B cell (primary cell): ENCODE results near the gene PDXP. TPM values are rescaled to one million over a fixed set of nuclear protein-coding genes. Genes with fewer than 3 reads are reported as not detected.

ENCODE experiments used
- ATAC-seq: fragments of 200-7000 bp; cut with Tn5 transposase; one replicate; pipeline ENCODE4 v1.10.0; 2021; ENCODE audit warnings: low read depth, mild to moderate bottlenecking, moderate number of reproducible peaks, moderate library complexity
- CTCF ChIA-PET: fragments of 350-600 bp; sonication (Branson Sonifier 250); formaldehyde crosslinking; loops from one replicate; lab custom pipeline; 2021; ENCODE audit warnings: antibody characterized with exemption, inconsistent platforms; lab: Charles Lee
- POLR2A ChIA-PET: fragments of 350-600 bp; sonication (Branson Sonifier 250); formaldehyde crosslinking; loops from one replicate; lab custom pipeline; 2021; ENCODE audit warnings: antibody characterized with exemption; lab: Charles Lee
- DNase-seq: peaks from one replicate; pipeline ENCODE4 v3.0.0; 2013
- H2AFZ ChIP-seq: 2 replicates; pipeline ENCODE4 v1.6.1; 2012; ENCODE audit warnings: mild to moderate bottlenecking, low read depth, low read length; ENCODE audit not compliant: insufficient read depth, poor library complexity, severe bottlenecking
- H3K27ac ChIP-seq, 2 donors: 1 replicate in 1 of 2; 2 replicates in 1 of 2; pipeline ENCODE4 v1.5.1; 2012 to 2013; ENCODE audit warnings: low read length in 2 of 2, mild to moderate bottlenecking in 2 of 2, moderate library complexity in 1 of 2
- H3K27me3 ChIP-seq, 4 experiments: fragments of 200-600 bp in 1 of 4; sonication (generic) in 1 of 4; replicated peaks in 1 of 4; 1 replicate in 2 of 4; 2 replicates in 2 of 4; pipeline versions ENCODE4 v1.6.1 to v1.7.0; 2013 to 2016; ENCODE audit warnings: low read length in 3 of 4, mild to moderate bottlenecking in 2 of 4, mixed read lengths in 1 of 4, moderate library complexity in 1 of 4; ENCODE audit not compliant: insufficient read depth in 4 of 4, control insufficient read depth in 3 of 4; ENCODE audit errors: control extremely low read depth in 1 of 4
- H3K36me3 ChIP-seq, 2 experiments: replicated peaks in 1 of 2; 1 replicate in 1 of 2; 2 replicates in 1 of 2; pipeline versions ENCODE4 v1.6.1 to v1.7.1; 2013; ENCODE audit warnings: low read length in 1 of 2; ENCODE audit not compliant: insufficient read depth in 2 of 2, control insufficient read depth in 1 of 2; ENCODE audit errors: control extremely low read depth in 1 of 2, extremely low read depth in 1 of 2
- H3K4me1 ChIP-seq, 2 donors: fragments of 200-600 bp in 1 of 2; sonication (generic) in 1 of 2; 1 replicate in 1 of 2; 2 replicates in 1 of 2; pipeline versions ENCODE4 v1.5.1 to v1.6.1; 2013 to 2017; ENCODE audit warnings: low read length in 2 of 2; ENCODE audit not compliant: control insufficient read depth in 2 of 2, insufficient read depth in 2 of 2
- H3K4me2 ChIP-seq: replicated peaks from 2 replicates; pipeline ENCODE3; 2012; ENCODE audit warnings: mild to moderate bottlenecking, low read depth, low read length; ENCODE audit not compliant: poor library complexity, severe bottlenecking
- H3K4me3 ChIP-seq, 5 experiments: fragments of 200-600 bp in 1 of 5; sonication (generic) in 1 of 5; 1 replicate in 3 of 5; 2 replicates in 2 of 5; pipeline versions ENCODE4 v1.5.1 to v1.7.0; 2011 to 2016; ENCODE audit warnings: low read length in 4 of 5, mild to moderate bottlenecking in 4 of 5, low read depth in 2 of 5, control low read depth in 1 of 5, moderate library complexity in 1 of 5; ENCODE audit not compliant: insufficient read depth in 1 of 5; ENCODE audit errors: control extremely low read depth in 1 of 5, extremely low read depth in 1 of 5
- H3K79me2 ChIP-seq: fragments of 200-600 bp; sonication (generic); one replicate; pipeline ENCODE4 v1.6.0; 2016; ENCODE audit warnings: low read length; ENCODE audit not compliant: control insufficient read depth, insufficient read depth
- H3K9ac ChIP-seq: fragments of 200-600 bp; sonication (generic); 2 replicates; pipeline ENCODE4 v1.6.1; 2017; ENCODE audit warnings: mild to moderate bottlenecking, low read length, moderate library complexity
- H3K9me3 ChIP-seq, 3 donors: one replicate each; pipeline versions ENCODE4 v1.6.1 to v1.7.1; 2013; ENCODE audit warnings: low read length in 2 of 3; ENCODE audit not compliant: control insufficient read depth in 2 of 3, insufficient read depth in 1 of 3; ENCODE audit errors: control extremely low read depth in 1 of 3
- H4K20me1 ChIP-seq: 2 replicates; pipeline ENCODE4 v1.6.0; 2012; ENCODE audit warnings: mild to moderate bottlenecking, low read length; ENCODE audit not compliant: insufficient read depth, control insufficient read depth, poor library complexity, severe bottlenecking
- H3K27ac Mint-ChIP-seq: one replicate; pipeline ENCODE4 v1.8.0; 2021; ENCODE audit warnings: mixed read lengths
- H3K27me3 Mint-ChIP-seq: one replicate; pipeline ENCODE4 v1.8.0; 2021; ENCODE audit warnings: mixed read lengths
- H3K4me1 Mint-ChIP-seq: one replicate; pipeline ENCODE4 v1.8.0; 2021; ENCODE audit warnings: mixed read lengths
- H3K4me3 Mint-ChIP-seq: one replicate; pipeline ENCODE4 v1.8.0; 2021; ENCODE audit warnings: mixed read lengths
- H3K9me3 Mint-ChIP-seq: one replicate; pipeline ENCODE4 v1.8.0; 2022; ENCODE audit warnings: mixed read lengths; ENCODE audit not compliant: insufficient read depth
- EZH2 ChIP-seq: IDR thresholded peaks from 2 replicates; pipeline ENCODE4 v1.6.1; 2012; ENCODE audit warnings: borderline replicate concordance, low read depth, mild to moderate bottlenecking, moderate library complexity, low read length; ENCODE audit not compliant: insufficient read depth, poor library complexity, severe bottlenecking
- WGBS: methylation state at CpG from one replicate; pipeline ENCODE4 v1.1.5; 2013; ENCODE audit warnings: missing lambda C conversion rate; ENCODE audit not compliant: insufficient coverage; 5-methylcytosine and 5-hydroxymethylcytosine counted together
- intact Hi-C: fragments of 100-400 bp; cut with micrococcal nuclease; formaldehyde crosslinking; loops from one replicate; pipeline ENCODE4 v1.10.0; 2022
- polyA plus RNA-seq: library from polyadenylated mRNA; depleted of rRNA; stranded (reverse); fragments of >200 nt; gene quantifications from 2 replicates; pipeline ENCODE4 v1.2.3, GENCODE V29; 2012
- total RNA-seq, 2 donors: library from RNA; stranded (reverse); fragments of 120-200 nt in 1 of 2; gene quantifications; 1 replicate in 1 of 2; 2 replicates in 1 of 2; pipeline versions ENCODE4 v1.2.3 to v1.2.4, GENCODE V29; 2013 to 2022
- TF ChIP-seq, protein P1 (sequence below): fragments of 200-600 bp; IDR thresholded peaks from one replicate; pipeline ENCODE4 v1.8.0; 2022; ENCODE audit warnings: antibody characterized with exemption, mild to moderate bottlenecking

PDXP gene
- total and polyA plus RNA-seq, 2 donors (not counting 1 experiment from before 2014, with no cell fraction given), result 16.6 to 17.5 TPM

- DNase-seq (peak; percentile 71), ATAC-seq (peak; percentile 35)
- Histone ChIP-seq H3K36me3 (no peaks in the 10 kb centered on the region), H3K27me3 (no peaks in the 10 kb centered on the region), H2AFZ (peak within 1 kb of the TSS; percentile 82), H3K27ac (peak within 1 kb of the TSS; percentile 98), H3K79me2 (peaks cover 25% of the 10 kb centered on the region), H3K4me1 (peaks cover 36 to 58% of the 10 kb centered on the region in 2 donors), H3K4me3 (peak within 1 kb of the TSS; percentile 73 to 92 (median 81)), H3K9ac (peak within 1 kb of the TSS; percentile 87), H4K20me1 (no peaks in the 10 kb centered on the region), H3K4me2 (peak within 1 kb of the TSS; percentile 91), H3K9me3 (no peaks in the 10 kb centered on the region)
- no peaks in the 10 kb centered on the region for H3K27me3 Mint-ChIP-seq
- H3K4me1 Mint-ChIP-seq, result peaks cover 50% of the 10 kb centered on the region
- CTCF ChIA-PET, result interaction anchor here (0.6 to 23.0 kb wide), 7 partner anchors 6 to 169 kb away, joined by 3 to 501 read pairs (median 185); partner anchors contain the start of genes ANKRD54, GGA1, LGALS1 and NOL12
- no peaks in the 10 kb centered on the region for H3K9me3 Mint-ChIP-seq
- POLR2A ChIA-PET, result interaction anchor here (0.7 to 3.9 kb wide), 8 partner anchors 9 to 169 kb away, joined by 3 to 44 read pairs (median 10); partner anchors contain the start of genes ANKRD54, GGA1 and PDXP
- WGBS, result 21% methylated on average over 28 of the region's 34 CpGs
- no peak for TF ChIP-seq EZH2
- TF ChIP-seq, protein P1, sequence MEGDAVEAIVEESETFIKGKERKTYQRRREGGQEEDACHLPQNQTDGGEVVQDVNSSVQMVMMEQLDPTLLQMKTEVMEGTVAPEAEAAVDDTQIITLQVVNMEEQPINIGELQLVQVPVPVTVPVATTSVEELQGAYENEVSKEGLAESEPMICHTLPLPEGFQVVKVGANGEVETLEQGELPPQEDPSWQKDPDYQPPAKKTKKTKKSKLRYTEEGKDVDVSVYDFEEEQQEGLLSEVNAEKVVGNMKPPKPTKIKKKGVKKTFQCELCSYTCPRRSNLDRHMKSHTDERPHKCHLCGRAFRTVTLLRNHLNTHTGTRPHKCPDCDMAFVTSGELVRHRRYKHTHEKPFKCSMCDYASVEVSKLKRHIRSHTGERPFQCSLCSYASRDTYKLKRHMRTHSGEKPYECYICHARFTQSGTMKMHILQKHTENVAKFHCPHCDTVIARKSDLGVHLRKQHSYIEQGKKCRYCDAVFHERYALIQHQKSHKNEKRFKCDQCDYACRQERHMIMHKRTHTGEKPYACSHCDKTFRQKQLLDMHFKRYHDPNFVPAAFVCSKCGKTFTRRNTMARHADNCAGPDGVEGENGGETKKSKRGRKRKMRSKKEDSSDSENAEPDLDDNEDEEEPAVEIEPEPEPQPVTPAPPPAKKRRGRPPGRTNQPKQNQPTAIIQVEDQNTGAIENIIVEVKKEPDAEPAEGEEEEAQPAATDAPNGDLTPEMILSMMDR, result no peak
- intact Hi-C loops, result no loop called here
- peak within 1 kb of the TSS; percentile 97 for H3K27ac Mint-ChIP-seq
- H3K4me3 Mint-ChIP-seq, result peak within 1 kb of the TSS; percentile 96
Measured at GRCh38 chr22:37674951-37675929, 16.7 kb downstream of the PDXP start, which contains the start of gene LGALS1. LGALS1 (plus strand) TSS chr22:37675636; CDS start chr22:37675703, 67 bp downstream.
